TTC549 (cell line): Measurements from ENCODE around the gene FRAT2.

Experiments used
- FAIRE-seq: peaks from 2 replicates; lab custom pipeline; 2012; peaks lifted over from hg19 to GRCh38; lab: Jason Lieb, UNC

FRAT2 gene

GRCh38 chr10:97334370-97335175, at the start of gene FRAT2:
Gene FRAT2 (minus strand): TSS chr10:97334729. CDS start chr10:97334572, 157 bp downstream.
- no peak for FAIRE-seq

- FAIRE-seq, result no peak
These were observed 49.6 kb upstream of the FRAT2 start for GRCh38 chr10:97384156-97384555.

GRCh38 chr10:97383159-97383558, 48.6 kb upstream of the FRAT2 start:
- FAIRE-seq, result no peak

- FAIRE-seq, result no peak
These were observed 47.1 kb upstream of the FRAT2 start for GRCh38 chr10:97381626-97382025.

GRCh38 chr10:97380516-97380915, 46.0 kb upstream of the FRAT2 start:
- FAIRE-seq, result no peak

- no peak for FAIRE-seq
These were observed 44.7 kb upstream of the FRAT2 start for GRCh38 chr10:97378933-97379921.

GRCh38 chr10:97376413-97376812, 41.9 kb upstream of the FRAT2 start:
- FAIRE-seq, result no peak

GRCh38 chr10:97373456-97373855, 38.9 kb upstream of the FRAT2 start:
- FAIRE-seq, result no peak

- no peak for FAIRE-seq
These were observed 37.8 kb upstream of the FRAT2 start for GRCh38 chr10:97372233-97372875.

GRCh38 chr10:97371696-97372095, 37.2 kb upstream of the FRAT2 start:
- no peak for FAIRE-seq

- FAIRE-seq, result no peak
These were observed 32.7 kb upstream of the FRAT2 start for GRCh38 chr10:97367126-97367649.

GRCh38 chr10:97366572-97366971, 32.0 kb upstream of the FRAT2 start:
- no peak for FAIRE-seq

GRCh38 chr10:97365761-97366351, 31.3 kb upstream of the FRAT2 start:
- no peak for FAIRE-seq

- FAIRE-seq, result no peak
These were observed 28.5 kb upstream of the FRAT2 start for GRCh38 chr10:97363071-97363470.

- no peak for FAIRE-seq
These were observed 27.9 kb upstream of the FRAT2 start for GRCh38 chr10:97362310-97363033.

GRCh38 chr10:97361537-97361901, 27.0 kb upstream of the FRAT2 start:
- FAIRE-seq, result no peak

GRCh38 chr10:97360705-97361536, 26.4 kb upstream of the FRAT2 start:
- no peak for FAIRE-seq

GRCh38 chr10:97358781-97359180, 24.3 kb upstream of the FRAT2 start:
- no peak for FAIRE-seq

- no peak for FAIRE-seq
These were observed 23.8 kb upstream of the FRAT2 start for GRCh38 chr10:97358349-97358748.

GRCh38 chr10:97356918-97357317, 22.4 kb upstream of the FRAT2 start:
- no peak for FAIRE-seq
